HFFc6 (cell line): ENCODE results near the gene WFDC10B. TPM values are rescaled to one million over a fixed set of nuclear protein-coding genes. Genes with fewer than 3 reads are reported as not detected.
"Not testable (repeated sequence)": the region's sequence is repeated elsewhere in the genome, so short reads cannot be mapped to it uniquely, and the experiment has no call there.

Source experiments
- DNase-seq: peaks from one replicate; pipeline ENCODE4 v3.0.0-alpha.2; 2018
- H3K27ac Mint-ChIP-seq: 2 replicates; pipeline ENCODE4 v1.8.0; 2020; ENCODE audit warnings: mild to moderate bottlenecking, mixed read lengths
- H3K27me3 Mint-ChIP-seq: 2 replicates; pipeline ENCODE4 v1.8.0; 2021; ENCODE audit warnings: mild to moderate bottlenecking, moderate library complexity, mixed read lengths; ENCODE audit not compliant: insufficient read depth
- H3K36me3 Mint-ChIP-seq: 2 replicates; pipeline ENCODE4 v1.8.0; 2021; ENCODE audit warnings: low read depth, mixed read lengths
- H3K4me1 Mint-ChIP-seq: 2 replicates; pipeline ENCODE4 v1.8.0; 2020; ENCODE audit warnings: low read depth, mixed read lengths
- H3K4me3 Mint-ChIP-seq: 2 replicates; pipeline ENCODE4 v1.8.0; 2020; ENCODE audit warnings: mild to moderate bottlenecking, moderate library complexity, mixed read lengths
- H3K9me3 Mint-ChIP-seq: 2 replicates; pipeline ENCODE4 v1.8.0; 2020; ENCODE audit warnings: mild to moderate bottlenecking, mixed read lengths
- microRNA-seq: library from miRNA; unstranded; fragments of <30 nt; microRNA quantifications from one replicate; pipeline ENCODE4, GENCODE V29; 2019
- total RNA-seq, 6 experiments: library from RNA; stranded (reverse); fragmentation: NEBNext Ultra II Directional; extraction: Animal tissue kit (Norgen Biotek cat#: 25700); gene quantifications; 2 replicates in 1 of 6; 3 replicates in 5 of 6; pipeline ENCODE4 v1.2.3, GENCODE V29; 2021
- TF ChIP-seq, protein P1 (sequence below): fragments of 200-600 bp; sonication (generic); IDR thresholded peaks from 2 replicates; pipeline ENCODE4 v1.5.0; 2021; ENCODE audit warnings: antibody characterized with exemption, mild to moderate bottlenecking

Gene WFDC10B
- total RNA-seq, 6 experiments from 2014 or later, result not detected

DNA sequence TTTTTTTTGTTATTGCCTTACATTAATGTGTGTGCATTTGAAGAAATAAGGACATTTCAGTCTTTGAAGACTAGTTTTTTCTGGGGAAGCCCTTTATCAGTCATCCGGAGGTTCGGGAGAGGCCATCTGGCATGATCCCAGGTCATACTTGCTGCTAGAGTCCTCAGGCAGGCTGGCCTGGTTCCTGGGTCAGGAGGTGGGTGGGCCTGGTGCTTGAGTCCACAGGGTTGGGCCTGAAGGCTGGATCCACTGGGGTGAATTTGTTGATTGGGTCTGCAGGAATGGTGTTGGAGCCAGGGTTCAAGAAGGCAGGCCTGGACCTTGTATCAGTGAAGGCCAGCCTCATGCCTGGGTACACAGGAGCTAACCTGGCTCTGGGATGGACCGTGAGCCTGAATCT, 57.9 kb downstream of the WFDC10B start:
- Mint-ChIP-seq H3K4me3 (no peak overlapping the region), H3K9me3 (no peaks in the 10 kb centered on the region), H3K4me1 (no peaks in the 10 kb centered on the region), H3K36me3 (no peaks in the 10 kb centered on the region), H3K27me3 (peaks cover 3% of the 10 kb centered on the region), H3K27ac (no peak overlapping the region)
- DNase-seq, result no peak
- TF ChIP-seq, protein P1, sequence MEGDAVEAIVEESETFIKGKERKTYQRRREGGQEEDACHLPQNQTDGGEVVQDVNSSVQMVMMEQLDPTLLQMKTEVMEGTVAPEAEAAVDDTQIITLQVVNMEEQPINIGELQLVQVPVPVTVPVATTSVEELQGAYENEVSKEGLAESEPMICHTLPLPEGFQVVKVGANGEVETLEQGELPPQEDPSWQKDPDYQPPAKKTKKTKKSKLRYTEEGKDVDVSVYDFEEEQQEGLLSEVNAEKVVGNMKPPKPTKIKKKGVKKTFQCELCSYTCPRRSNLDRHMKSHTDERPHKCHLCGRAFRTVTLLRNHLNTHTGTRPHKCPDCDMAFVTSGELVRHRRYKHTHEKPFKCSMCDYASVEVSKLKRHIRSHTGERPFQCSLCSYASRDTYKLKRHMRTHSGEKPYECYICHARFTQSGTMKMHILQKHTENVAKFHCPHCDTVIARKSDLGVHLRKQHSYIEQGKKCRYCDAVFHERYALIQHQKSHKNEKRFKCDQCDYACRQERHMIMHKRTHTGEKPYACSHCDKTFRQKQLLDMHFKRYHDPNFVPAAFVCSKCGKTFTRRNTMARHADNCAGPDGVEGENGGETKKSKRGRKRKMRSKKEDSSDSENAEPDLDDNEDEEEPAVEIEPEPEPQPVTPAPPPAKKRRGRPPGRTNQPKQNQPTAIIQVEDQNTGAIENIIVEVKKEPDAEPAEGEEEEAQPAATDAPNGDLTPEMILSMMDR, result no peak

DNA sequence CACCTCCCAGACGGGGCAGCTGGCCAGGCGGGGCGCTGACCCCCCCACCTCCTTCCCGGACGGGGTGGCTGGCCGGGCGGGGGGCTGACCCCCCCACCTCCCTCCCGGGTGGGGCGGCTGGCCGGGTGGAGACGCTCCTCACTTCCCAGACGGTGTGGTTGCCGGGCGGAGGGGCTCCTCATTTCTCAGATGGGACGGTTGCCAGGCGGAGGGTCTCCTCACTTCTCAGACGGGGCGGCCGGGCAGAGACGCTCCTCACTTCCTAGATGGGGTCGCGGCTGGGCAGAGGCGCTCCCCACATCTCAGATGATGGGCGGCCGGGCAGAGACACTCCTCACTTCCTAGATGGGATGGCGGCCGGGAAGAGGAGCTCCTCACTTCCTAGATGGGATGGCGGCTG, 59.0 kb downstream of the WFDC10B start:
- not testable (repeated sequence) for H3K9me3 Mint-ChIP-seq, H3K36me3 Mint-ChIP-seq, H3K27me3 Mint-ChIP-seq, H3K4me3 Mint-ChIP-seq, DNase-seq, H3K4me1 Mint-ChIP-seq, H3K27ac Mint-ChIP-seq

- H3K4me3 Mint-ChIP-seq, H3K9me3 Mint-ChIP-seq, H3K27me3 Mint-ChIP-seq, H3K36me3 Mint-ChIP-seq, H3K4me1 Mint-ChIP-seq, DNase-seq, H3K27ac Mint-ChIP-seq: not testable (repeated sequence)
Measured at GRCh38 chr20:45641076-45641475, 63.7 kb downstream of the WFDC10B start.

- H3K27ac Mint-ChIP-seq, result no peak overlapping the region
- H3K27me3 Mint-ChIP-seq, result peaks cover 7% of the 10 kb centered on the region
- H3K4me3 Mint-ChIP-seq, result no peak overlapping the region
- no peaks in the 10 kb centered on the region for H3K9me3 Mint-ChIP-seq
- TF ChIP-seq, protein P1, result no peak
- no peak for DNase-seq
- H3K36me3 Mint-ChIP-seq, result no peaks in the 10 kb centered on the region
- no peaks in the 10 kb centered on the region for H3K4me1 Mint-ChIP-seq
Measured at GRCh38 chr20:45639687-45640086, 65.1 kb downstream of the WFDC10B start.

- H3K9me3 Mint-ChIP-seq, result no peaks in the 10 kb centered on the region
- no peaks in the 10 kb centered on the region for H3K4me1 Mint-ChIP-seq
- TF ChIP-seq, protein P1, result no peak
- DNase-seq, result no peak
- no peak overlapping the region for H3K27ac Mint-ChIP-seq
- H3K36me3 Mint-ChIP-seq, result no peaks in the 10 kb centered on the region
- H3K4me3 Mint-ChIP-seq, result no peak overlapping the region
- H3K27me3 Mint-ChIP-seq, result peaks cover 4% of the 10 kb centered on the region
Measured at GRCh38 chr20:45636513-45636912, 68.3 kb downstream of the WFDC10B start.

Small RNA genes within 50 kb of the gene (microRNA-seq; reads per million reads assigned to microRNA genes)
- gene MIR3617, result not detected

Other genes starting within 250 kb of the WFDC10B start
- gene WFDC2, start 235.3 kb downstream of the WFDC10B start, total RNA-seq, result under 1 TPM in 1 of 6 experiments, not detected in 5; 0.97 TPM
- not detected for gene SPINT3, start 189.4 kb downstream of the WFDC10B start, total RNA-seq
- gene WFDC6, start 165.5 kb downstream of the WFDC10B start, total RNA-seq, result not detected
- not detected for gene EPPIN, start 157.6 kb downstream of the WFDC10B start, total RNA-seq
- gene WFDC8, start 125.7 kb downstream of the WFDC10B start, total RNA-seq, result not detected
- gene WFDC10A, start 75.3 kb downstream of the WFDC10B start, total RNA-seq, result not detected
- gene WFDC9, start 73.7 kb downstream of the WFDC10B start, total RNA-seq, result not detected
- not detected for gene WFDC11, start 34.8 kb downstream of the WFDC10B start, total RNA-seq
- not detected for gene WFDC13, start 3.0 kb downstream of the WFDC10B start, total RNA-seq
- gene SPINT4, start 17.3 kb upstream of the WFDC10B start, total RNA-seq, result not detected
- gene WFDC3, start 86.9 kb upstream of the WFDC10B start, total RNA-seq, result under 1 TPM in 1 of 6 experiments, not detected in 5; 0.43 TPM
- 10 to 100 TPM; 23.2 to 27.1 (median 25.8) TPM for gene DNTTIP1, start 86.9 kb upstream of the WFDC10B start, total RNA-seq
- gene UBE2C, start 107.6 kb upstream of the WFDC10B start, total RNA-seq, result 100 to 1,000 TPM in 1 of 6 experiments, 10 to 100 TPM in 5; 42.6 to 101 (median 91.3) TPM
- gene TNNC2, start 122.3 kb upstream of the WFDC10B start, total RNA-seq, result not detected
- gene SNX21, start 128.8 kb upstream of the WFDC10B start, total RNA-seq, result 10 to 100 TPM; 21.9 to 25.1 (median 22.7) TPM
- gene ACOT8, start 152.4 kb upstream of the WFDC10B start, total RNA-seq, result 10 to 100 TPM; 24.2 to 31.2 (median 26.4) TPM
- 1 to 10 TPM; 2.3 to 4.0 (median 2.7) TPM for gene ZSWIM3, start 152.6 kb upstream of the WFDC10B start, total RNA-seq
- gene ZSWIM1, start 176.2 kb upstream of the WFDC10B start, total RNA-seq, result 10 to 100 TPM in 4 of 6 experiments, 1 to 10 TPM in 2; 9.8 to 11.7 (median 10.3) TPM
- gene SPATA25, start 182.6 kb upstream of the WFDC10B start, total RNA-seq, result under 1 TPM; 0.35 to 0.74 (median 0.47) TPM
- gene NEURL2, start 186.2 kb upstream of the WFDC10B start, total RNA-seq, result 1 to 10 TPM; 1.5 to 2.3 (median 1.9) TPM
- 100 to 1,000 TPM; 133 to 176 (median 155) TPM for gene CTSA, start 186.3 kb upstream of the WFDC10B start, total RNA-seq
- gene PLTP, start 207.1 kb upstream of the WFDC10B start, total RNA-seq, result 10 to 100 TPM in 5 of 6 experiments, 1 to 10 TPM in 1; 8.3 to 13.6 (median 11.1) TPM
- gene PCIF1, start 229.7 kb upstream of the WFDC10B start, total RNA-seq, result 10 to 100 TPM; 14.8 to 23.1 (median 19.5) TPM